ENCODE data around the gene ALK.

DNA sequence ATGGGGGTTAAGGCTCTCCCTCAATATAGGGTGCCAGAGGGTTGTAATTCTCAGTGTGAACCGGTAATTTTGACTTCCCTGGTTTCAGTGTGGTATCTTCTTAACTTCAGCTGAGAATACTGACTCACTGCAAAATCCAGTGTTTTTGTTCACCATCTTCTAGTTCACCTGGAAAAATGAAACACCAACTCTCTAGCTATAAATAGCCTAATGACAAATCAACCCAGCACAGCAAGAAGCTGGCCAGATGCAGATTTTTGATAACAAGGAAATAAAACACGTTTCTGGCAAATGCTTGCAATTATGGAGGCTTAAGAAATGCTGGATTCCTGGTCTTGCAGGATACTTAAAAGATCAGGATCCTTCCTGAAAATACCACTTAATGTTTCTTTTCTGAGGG, 613.9 kb downstream of the ALK start:
- TF ChIP-seq CTCF (IDR thresholded peaks at IDR 0.05) (no peak), POLR2A (IDR thresholded peaks at IDR 0.05) (no peak)
